SK-N-MC (cell line): ENCODE data around the gene SEC16B.

Experiments
- EZH2 ChIP-seq: fragments of 200-600 bp; sonication (generic); IDR thresholded peaks from one replicate; pipeline ENCODE4 v1.6.1; 2017; ENCODE audit warnings: antibody characterized with exemption
- POLR2AphosphoS5 ChIP-seq: IDR thresholded peaks from 2 replicates; pipeline ENCODE4 v1.6.1; 2012; ENCODE audit warnings: mild to moderate bottlenecking, low read depth, low read length, borderline replicate concordance

DNA sequence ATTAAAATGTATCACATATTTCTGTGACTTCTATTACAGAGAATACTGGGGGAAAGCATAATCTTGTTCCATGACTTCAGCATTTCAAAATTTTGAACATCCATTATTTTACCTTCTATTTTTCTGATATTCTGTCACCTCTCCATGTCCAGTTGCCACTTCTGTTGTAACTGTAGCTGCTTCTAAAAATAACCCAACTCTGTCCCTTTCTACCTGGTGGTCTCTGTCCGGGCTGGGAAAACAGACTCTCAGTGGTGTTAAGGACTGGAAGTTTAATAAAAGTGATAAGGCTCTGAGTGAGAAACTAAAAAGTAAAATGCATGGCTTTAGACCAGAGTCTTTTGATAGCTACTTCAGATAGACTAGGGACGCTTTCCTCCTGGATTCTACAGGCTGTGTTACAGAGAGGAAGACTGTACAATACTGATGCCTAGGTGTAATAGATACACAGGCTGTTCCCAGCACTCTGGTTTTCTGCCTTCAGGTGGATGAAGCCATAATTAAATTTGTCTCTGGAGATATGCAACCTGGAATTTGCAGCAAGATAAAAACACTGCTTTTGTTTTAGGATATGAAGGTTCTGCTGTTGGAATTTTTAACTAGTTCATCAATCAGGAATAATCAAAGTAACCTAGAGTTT, 42.1 kb upstream of the SEC16B start:
- TF ChIP-seq POLR2AphosphoS5 (no peak), EZH2 (no peak)
